Measurements from ENCODE around the gene LRTM2. TPM values are rescaled to one million over a fixed set of nuclear protein-coding genes. Genes with fewer than 3 reads are reported as not detected.

Gene LRTM2
- total RNA-seq, 1 donor from 2014 or later, result not detected

GRCh38 chr12:1819050-1819449 lies 1.3 kb upstream of the LRTM2 start:
- Mint-ChIP-seq H3K27ac (no peak overlapping the region), H3K27me3 (ENCODE audit: insufficient read depth, low read depth) (peaks cover 31% of the 10 kb centered on the region), H3K36me3 (no peaks in the 10 kb centered on the region), H3K4me3 (peak overlapping the region; percentile 6), H3K9me3 (peaks cover 4% of the 10 kb centered on the region), H3K4me1 (peaks cover 44% of the 10 kb centered on the region)
- no peak for DNase-seq (ENCODE audit: low spot score)
- no peak overlapping the region for H3K4me2 ChIP-seq
- no peak overlapping the region for H2AFZ ChIP-seq (replicated peaks)
- TF ChIP-seq, protein P1, sequence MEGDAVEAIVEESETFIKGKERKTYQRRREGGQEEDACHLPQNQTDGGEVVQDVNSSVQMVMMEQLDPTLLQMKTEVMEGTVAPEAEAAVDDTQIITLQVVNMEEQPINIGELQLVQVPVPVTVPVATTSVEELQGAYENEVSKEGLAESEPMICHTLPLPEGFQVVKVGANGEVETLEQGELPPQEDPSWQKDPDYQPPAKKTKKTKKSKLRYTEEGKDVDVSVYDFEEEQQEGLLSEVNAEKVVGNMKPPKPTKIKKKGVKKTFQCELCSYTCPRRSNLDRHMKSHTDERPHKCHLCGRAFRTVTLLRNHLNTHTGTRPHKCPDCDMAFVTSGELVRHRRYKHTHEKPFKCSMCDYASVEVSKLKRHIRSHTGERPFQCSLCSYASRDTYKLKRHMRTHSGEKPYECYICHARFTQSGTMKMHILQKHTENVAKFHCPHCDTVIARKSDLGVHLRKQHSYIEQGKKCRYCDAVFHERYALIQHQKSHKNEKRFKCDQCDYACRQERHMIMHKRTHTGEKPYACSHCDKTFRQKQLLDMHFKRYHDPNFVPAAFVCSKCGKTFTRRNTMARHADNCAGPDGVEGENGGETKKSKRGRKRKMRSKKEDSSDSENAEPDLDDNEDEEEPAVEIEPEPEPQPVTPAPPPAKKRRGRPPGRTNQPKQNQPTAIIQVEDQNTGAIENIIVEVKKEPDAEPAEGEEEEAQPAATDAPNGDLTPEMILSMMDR (IDR thresholded peaks at IDR 0.05), result no peak
- TF ChIP-seq EZH2 (IDR thresholded peaks at IDR 0.05) (no peak), EZH2phosphoT487 (IDR thresholded peaks at IDR 0.05) (no peak)
- H3K4me1 ChIP-seq, result peaks cover 20% of the 10 kb centered on the region
- H3F3A ChIP-seq (ENCODE audit: low read depth), result no peaks in the 10 kb centered on the region
- H3K36me3 ChIP-seq, result no peaks in the 10 kb centered on the region
- H3K79me2 ChIP-seq (ENCODE audit: low read depth), result no peaks in the 10 kb centered on the region
- no peak overlapping the region for H3K9ac ChIP-seq
- H3K27me3 ChIP-seq, result peaks cover 44% of the 10 kb centered on the region
- H3K27ac ChIP-seq, result no peak overlapping the region
- H3K4me3 ChIP-seq, result no peak overlapping the region
- H4K20me1 ChIP-seq (ENCODE audit: low read depth), result no peaks in the 10 kb centered on the region
- no peaks in the 10 kb centered on the region for H3K9me3 ChIP-seq (ENCODE audit: low read depth)

DNA sequence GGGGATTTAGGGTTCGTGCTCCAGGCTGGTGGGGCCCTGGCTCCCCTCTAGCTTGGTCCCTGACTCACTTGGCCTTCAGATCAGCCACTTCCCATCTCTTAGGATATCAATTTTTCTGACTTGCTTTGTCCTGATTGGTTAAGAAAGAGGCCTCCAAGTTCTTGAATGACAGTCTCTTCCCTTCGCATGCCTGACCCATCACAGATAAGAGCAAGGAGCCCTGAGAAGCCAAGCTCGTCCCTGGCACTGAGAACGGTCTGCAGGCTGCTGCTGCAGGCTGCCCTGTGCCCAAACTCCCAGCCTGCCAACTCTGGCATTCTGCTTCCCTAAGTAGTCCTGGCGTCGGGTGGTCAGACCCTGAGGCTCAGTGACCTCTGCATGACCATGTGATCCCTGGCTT lies 794 bp upstream of the LRTM2 start:
- H4K20me1 ChIP-seq (ENCODE audit: low read depth), result no peaks in the 10 kb centered on the region
- H3K27ac ChIP-seq, result no peak overlapping the region
- Mint-ChIP-seq H3K27me3 (ENCODE audit: insufficient read depth, low read depth) (peaks cover 31% of the 10 kb centered on the region), H3K4me1 (peaks cover 41% of the 10 kb centered on the region), H3K27ac (no peak overlapping the region), H3K4me3 (peak overlapping the region; percentile 60), H3K9me3 (peaks cover 4% of the 10 kb centered on the region), H3K36me3 (no peaks in the 10 kb centered on the region)
- peaks cover 20% of the 10 kb centered on the region for H3K4me1 ChIP-seq
- no peak overlapping the region for H3K9ac ChIP-seq
- H2AFZ ChIP-seq (replicated peaks), result no peak overlapping the region
- no peaks in the 10 kb centered on the region for H3K79me2 ChIP-seq (ENCODE audit: low read depth)
- DNase-seq (ENCODE audit: low spot score), result peak; percentile 14
- H3F3A ChIP-seq (ENCODE audit: low read depth), result no peaks in the 10 kb centered on the region
- peak overlapping the region; percentile 62 for H3K4me2 ChIP-seq
- peaks cover 44% of the 10 kb centered on the region for H3K27me3 ChIP-seq
- no peak overlapping the region for H3K4me3 ChIP-seq
- no peaks in the 10 kb centered on the region for H3K36me3 ChIP-seq
- no peaks in the 10 kb centered on the region for H3K9me3 ChIP-seq (ENCODE audit: low read depth)
- TF ChIP-seq EZH2phosphoT487 (IDR thresholded peaks at IDR 0.05) (no peak), EZH2 (IDR thresholded peaks at IDR 0.05) (no peak)
- TF ChIP-seq, protein P1 (IDR thresholded peaks at IDR 0.05), result no peak

DNA sequence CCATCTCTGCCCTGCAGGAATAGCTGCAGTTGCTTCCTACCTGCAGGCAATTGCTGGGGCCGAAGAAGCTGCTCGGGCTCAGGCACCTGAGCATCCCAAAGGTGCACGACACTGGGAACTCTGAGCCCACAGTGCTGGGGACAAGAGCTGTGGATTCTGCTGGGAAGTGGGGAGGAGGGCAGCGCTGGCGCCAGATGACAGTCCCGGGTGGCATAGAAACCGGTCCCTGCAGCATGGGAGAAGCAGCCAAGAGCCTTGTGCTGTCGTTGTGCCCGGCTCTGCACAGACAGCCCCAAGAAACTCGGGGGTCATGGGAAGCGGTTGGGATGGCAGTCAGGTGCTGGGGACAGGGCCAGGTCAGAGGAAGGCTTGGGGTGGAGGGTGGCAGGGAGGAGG lies 529 bp downstream of the LRTM2 start:
- DNase-seq (ENCODE audit: low spot score), result no peak
- no peak overlapping the region for H3K4me2 ChIP-seq
- H3K9ac ChIP-seq, result no peak overlapping the region
- peaks cover 44% of the 10 kb centered on the region for H3K27me3 ChIP-seq
- Mint-ChIP-seq H3K27ac (no peak overlapping the region), H3K9me3 (peaks cover 4% of the 10 kb centered on the region), H3K4me1 (peaks cover 33% of the 10 kb centered on the region), H3K27me3 (ENCODE audit: insufficient read depth, low read depth) (peaks cover 36% of the 10 kb centered on the region), H3K36me3 (no peaks in the 10 kb centered on the region), H3K4me3 (no peak overlapping the region)
- no peaks in the 10 kb centered on the region for H3F3A ChIP-seq (ENCODE audit: low read depth)
- no peaks in the 10 kb centered on the region for H3K9me3 ChIP-seq (ENCODE audit: low read depth)
- TF ChIP-seq EZH2 (IDR thresholded peaks at IDR 0.05) (no peak), EZH2phosphoT487 (IDR thresholded peaks at IDR 0.05) (no peak)
- TF ChIP-seq, protein P1 (IDR thresholded peaks at IDR 0.05), result no peak
- H3K27ac ChIP-seq, result no peak overlapping the region
- H3K4me1 ChIP-seq, result peaks cover 20% of the 10 kb centered on the region
- no peaks in the 10 kb centered on the region for H4K20me1 ChIP-seq (ENCODE audit: low read depth)
- no peak overlapping the region for H3K4me3 ChIP-seq
- no peak overlapping the region for H2AFZ ChIP-seq (replicated peaks)
- no peaks in the 10 kb centered on the region for H3K36me3 ChIP-seq
- no peaks in the 10 kb centered on the region for H3K79me2 ChIP-seq (ENCODE audit: low read depth)
